Hypothalamus (tissue), 51 donors: Measurements from ENCODE around the gene PKP1.
"Not testable (repeated sequence)": the region's sequence is repeated elsewhere in the genome, so short reads cannot be mapped to it uniquely, and the experiment has no call there.

Experiments used
- DNase-seq, 51 donors: peaks; one replicate each; lab custom pipeline; 2025; lab: John Stamatoyannopoulos, UW

The PKP1 gene

GRCh38 chr1:201282931-201283829 is at the start of gene PKP1:
Gene PKP1, plus strand, starts transcription at chr1:201283506. Its CDS starts 197 bp downstream, at chr1:201283703.
- DNase-seq: peak in 3 of 51 donors; percentile 1 to 28 (median 17)

- DNase-seq: not testable (repeated sequence)
Measured at GRCh38 chr1:201239646-201240045, 43.7 kb upstream of the PKP1 start.

DNA sequence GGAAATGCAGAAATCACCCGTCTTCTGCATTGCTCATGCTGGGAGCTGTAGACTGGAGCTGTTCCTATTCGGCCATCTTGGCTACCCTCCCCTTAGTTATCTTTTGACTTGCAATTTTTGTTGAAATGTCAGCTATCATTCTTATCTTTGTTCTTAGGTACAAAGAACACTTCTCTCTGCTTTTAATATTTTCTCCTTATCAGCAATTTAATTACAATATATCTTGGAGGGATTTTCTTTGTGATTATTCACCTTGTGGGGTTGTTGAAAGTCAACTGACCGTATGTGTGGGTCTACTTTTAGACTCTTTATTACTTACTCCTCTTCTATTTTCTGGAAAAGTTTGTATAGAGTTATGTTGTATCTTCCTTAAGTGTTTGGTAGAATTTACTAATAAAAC is 43.1 kb upstream of the PKP1 start:
- no peak for DNase-seq

- DNase-seq: no peak
Measured at GRCh38 chr1:201241736-201242135, 41.6 kb upstream of the PKP1 start.

DNA sequence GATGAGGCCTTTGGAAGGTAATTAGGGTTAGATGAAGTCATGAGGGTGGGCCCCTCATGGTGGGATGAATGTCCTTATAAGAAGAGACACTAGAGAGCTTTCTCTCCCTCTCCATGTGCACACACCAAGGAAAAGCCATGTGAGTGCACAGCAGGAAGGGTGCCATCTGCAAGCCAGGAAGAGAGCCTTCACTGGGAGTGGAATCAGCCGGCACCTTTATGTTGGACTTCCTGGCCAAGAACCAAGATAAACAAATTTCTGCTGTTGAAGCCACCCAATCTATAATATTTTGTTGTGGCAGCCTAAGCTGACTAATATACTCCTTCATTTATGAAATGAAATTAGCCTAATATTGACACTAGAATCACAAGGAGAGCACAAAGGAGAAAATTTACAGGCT is 38.2 kb upstream of the PKP1 start:
- DNase-seq: no peak

DNA sequence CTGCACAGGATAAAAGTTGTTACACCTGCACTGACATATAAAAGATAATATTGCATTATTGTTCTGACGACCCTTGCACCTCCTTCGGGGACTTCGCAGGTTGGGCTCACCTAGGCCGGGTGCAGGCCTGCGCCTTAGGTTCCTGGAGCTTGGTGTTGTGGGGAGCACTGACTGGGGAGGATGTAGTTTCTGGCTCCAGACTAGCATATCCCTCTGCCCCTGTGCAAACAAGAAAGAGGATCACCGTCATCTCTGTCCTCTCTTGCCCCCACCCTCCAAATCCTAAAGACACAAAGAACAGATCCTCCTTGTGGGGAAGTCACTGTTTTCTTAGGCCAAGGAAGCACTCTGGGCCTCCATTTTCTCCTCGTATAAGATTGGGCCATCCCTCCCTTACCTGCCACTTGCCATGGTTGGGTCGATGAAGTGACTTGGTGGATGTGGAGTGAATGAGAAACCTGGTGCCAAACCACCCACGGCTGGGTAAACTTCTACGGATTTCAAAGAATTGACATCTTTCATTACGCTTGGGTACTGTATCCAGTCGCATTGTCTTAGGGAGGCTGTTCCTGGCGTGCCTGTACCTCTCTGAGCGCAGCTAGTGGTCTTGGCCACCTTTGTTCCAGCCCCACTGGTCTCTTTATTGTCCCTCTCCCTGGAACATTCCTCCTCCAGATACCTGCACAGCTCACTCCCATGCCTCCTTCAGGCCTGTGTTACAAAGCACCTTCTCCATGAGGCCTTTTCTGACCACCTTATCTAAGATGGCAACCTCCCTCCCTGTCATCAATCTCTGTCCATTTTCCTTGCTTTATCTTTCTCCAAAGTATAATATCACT is 34.4 kb upstream of the PKP1 start:
- no peak for DNase-seq

GRCh38 chr1:201250326-201251011 is 32.8 kb upstream of the PKP1 start:
- DNase-seq: no peak

DNA sequence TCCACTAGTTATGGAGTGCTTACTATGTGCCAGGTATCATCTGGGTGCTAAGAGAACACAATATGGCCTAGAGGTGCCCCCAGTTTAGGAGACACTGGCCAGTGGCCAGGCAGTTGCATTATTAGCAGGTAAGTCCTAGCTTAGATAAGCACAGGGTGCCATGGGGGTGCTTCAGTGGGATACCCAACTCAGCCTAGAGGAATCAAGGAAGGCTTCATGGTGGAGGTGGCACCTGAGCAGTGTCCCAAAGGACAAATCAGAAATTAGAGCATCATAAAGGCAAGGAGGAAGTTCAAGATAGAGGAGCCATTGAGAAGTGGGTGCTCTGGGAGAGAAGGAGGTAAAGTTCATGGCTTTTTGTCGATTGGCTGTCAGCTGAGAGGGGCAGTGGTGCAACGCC is 31.9 kb upstream of the PKP1 start:
- DNase-seq: no peak

GRCh38 chr1:201251851-201252430 is 31.4 kb upstream of the PKP1 start:
- DNase-seq: no peak

DNA sequence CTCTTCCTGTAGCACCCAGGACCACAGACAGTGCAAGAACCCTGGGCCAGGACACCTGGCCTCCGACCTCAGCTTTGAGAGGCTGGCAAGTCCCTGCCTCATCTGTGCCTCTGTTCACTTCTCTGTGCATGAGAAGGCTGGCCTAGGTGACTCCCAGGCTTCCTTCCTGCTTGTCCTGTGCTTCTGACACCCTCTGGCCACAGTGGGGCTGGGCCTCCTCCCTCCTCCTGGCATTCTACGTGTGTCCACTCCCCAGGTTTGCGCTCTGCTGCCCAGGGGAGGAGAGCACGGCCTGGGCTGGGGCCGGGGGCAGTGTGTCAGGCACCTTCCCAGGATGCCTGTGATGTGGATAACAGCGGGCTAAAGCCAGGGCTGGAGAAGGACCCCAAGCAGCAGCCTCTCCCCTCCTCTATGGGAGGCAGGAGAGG is 30.3 kb upstream of the PKP1 start:
- no peak for DNase-seq

GRCh38 chr1:201253411-201253810 is 29.9 kb upstream of the PKP1 start:
- no peak for DNase-seq

DNA sequence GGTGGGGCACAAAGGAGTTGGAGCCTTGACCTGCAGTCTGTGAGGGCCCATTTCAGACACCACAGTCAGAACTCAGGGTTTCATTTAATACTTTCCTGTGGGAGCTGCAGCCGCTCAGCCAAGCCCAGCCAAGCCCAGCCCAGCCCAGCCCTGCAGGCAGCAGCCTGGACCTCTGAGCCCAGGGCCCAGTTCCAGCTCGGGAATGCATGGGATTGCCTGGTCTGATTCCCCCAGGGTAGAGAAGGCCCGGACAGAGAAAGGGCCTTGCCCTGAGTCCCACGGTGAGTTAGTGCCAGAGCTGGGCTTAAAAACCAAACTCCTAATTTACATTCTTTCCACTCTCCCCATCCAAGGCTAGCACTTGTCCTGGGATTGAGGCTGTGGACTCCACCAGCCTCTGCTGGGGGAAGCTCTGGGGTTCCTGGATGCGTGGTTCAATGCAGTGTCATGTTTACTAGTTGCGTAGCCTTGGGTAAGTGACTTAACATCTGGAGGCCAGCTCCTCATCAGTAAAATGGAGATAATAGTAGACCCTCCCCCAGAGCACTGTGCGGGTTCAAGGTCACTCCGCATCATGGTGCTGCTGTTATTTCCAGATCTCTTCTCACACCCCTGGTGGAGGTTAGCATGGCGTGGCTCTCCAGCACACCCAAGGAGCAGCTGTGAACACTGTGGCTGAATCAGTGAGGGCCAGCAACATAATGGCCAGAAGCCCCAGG is 29.2 kb upstream of the PKP1 start:
- DNase-seq: no peak

DNA sequence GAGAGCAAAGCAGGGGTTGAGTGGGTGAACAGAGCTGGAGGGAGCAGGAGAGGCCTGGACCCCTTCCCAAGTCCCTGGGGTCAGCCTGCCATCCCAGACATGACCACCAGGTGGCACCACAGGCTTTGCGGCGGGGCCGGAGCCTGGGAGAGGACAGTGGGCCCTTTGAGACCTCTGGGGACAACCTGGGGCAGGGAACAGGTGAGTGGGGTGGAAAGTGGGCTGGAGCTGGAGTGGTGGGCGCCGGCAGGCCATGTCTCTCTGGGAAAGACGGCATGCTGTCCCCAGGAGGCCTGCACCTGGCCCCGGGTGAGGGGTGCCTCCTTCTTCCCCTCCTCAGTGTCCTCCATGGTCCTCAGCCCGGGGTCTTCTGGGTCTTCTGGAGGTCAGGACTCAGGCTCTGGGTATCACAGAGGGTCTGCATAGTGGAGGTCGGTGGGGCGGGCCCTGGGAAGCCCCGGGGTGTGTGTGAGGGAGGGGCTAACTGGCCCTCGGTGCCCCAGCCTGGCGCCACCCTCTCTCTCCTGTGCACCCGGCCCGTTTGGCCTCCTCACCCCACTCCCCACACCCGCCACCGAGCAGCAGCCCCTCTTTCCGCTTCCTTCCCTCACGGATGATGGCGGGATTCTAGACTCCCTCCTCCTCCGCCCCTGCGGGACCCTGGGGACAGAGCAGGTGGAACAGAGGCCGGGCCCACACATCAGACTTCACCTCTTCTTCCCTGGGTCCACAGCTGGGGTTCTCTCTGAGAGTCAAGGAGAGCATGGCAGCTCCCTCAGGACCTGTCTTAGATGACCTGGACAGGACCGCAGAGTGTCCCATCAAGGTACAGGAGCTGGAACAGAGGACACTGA is 28.5 kb upstream of the PKP1 start:
- DNase-seq: peak in 41 of 51 donors; percentile 10 to 75 (median 35)

DNA sequence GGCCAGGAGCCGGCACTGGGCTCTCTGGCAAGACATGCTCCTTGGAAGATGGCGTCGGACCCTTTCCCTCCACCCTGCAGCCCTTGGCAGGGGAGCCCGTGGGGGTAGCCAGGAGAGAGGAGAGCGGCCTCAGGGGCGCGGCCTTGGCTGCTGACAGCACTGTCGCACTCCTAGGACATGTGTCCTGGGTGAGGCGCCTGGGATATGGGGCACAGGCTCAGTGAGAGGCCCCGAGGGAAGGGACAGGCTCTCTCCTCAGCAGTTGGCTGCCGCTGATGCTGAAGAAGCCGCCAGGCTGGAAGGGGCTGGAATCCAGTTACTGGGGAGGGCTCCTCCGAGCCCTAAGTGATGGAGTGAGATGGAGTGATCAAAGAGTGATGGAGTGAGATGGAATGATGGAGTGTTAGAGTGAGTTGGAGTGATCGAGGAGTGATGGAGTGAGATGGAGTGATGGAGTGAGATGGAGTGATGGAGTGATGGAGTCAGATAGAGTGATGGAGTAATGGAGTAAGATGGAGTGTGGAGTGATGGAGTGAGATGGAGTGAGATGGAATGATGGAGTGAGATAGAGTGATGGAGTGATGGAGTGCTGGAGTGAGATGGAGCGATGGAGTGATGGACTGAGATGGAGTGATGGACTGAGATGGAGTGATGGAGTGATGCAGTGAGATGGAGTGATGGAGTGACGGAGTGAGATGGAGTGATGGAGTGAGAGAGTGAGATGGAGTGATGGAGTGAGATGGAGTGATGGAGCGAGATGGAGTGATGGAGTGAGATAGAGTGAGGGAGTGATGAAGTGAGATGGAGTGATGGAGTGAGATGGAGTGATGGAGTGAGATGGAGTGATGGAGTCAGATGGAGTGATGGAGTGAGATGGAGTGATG is 27.6 kb upstream of the PKP1 start:
- DNase-seq: no peak

DNA sequence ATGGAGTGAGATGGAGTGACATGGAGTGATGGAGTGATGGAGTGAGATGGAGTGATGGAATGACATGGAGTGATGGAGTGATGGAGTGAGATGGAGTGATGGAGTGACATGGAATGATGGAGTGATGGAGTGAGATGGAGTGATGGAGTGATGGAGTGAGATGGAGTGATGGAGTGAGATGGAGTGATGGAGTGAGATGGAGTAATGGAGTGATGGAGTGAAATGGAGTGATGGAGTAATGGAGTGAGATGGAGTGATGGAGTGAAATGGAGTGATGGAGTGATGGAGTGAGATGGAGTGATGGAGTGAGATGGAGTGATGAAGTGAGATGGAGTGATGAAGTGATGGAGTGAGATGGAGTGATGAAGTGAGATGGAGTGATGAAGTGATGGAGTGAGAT is 25.2 kb upstream of the PKP1 start:
- DNase-seq: not testable (repeated sequence)

GRCh38 chr1:201258763-201259230 is 24.5 kb upstream of the PKP1 start:
- DNase-seq: no peak

DNA sequence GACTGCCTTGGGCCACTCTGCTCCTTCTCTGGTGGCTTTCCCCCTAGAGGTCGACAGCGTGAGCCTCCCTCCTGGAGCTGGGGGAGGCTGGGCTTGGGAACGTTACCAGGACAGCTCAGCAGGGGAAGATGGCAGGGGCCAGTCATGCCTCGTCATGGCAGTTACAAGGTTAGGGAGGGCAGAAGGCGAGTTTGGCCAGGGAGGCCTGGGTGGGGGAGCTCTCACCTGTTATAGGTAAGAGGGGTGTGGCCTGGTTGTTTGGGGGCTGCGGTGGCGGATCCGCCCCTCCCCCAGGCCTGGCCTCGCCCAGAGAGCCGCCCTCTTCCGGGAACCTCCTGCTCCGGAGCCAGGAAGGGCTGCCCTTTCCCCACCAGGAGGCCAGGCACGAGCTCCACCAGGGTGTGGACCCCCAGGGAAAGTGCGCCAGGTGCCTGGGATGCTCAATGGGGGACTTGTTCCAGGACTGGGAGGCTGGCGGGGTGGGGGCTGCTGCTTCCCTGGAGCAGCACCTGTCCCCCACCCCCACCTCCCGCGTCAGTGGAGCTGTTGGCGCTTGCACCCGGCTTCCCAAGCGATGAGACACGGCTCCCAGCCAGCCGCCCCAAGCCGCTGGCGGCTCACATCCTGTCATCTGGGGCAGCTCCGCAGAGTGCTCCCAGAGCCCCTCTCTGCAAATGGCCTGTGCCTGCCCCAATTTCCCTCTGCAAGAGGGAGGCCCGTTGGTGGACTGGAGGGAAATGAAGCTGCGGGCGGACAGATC is 23.6 kb upstream of the PKP1 start:
- no peak for DNase-seq
